Effector CD8-positive, alpha-beta T cell (primary cell): ENCODE data around the gene APH1A.
"Not testable (repeated sequence)": the region's sequence is repeated elsewhere in the genome, so short reads cannot be mapped to it uniquely, and the experiment has no call there.

Experiments
- DNase-seq: peaks from one replicate; lab custom pipeline; 2025; lab: John Stamatoyannopoulos, UW

The APH1A gene

GRCh38 chr1:150233359-150234308, 35.2 kb downstream of the APH1A start:
- DNase-seq = peak; percentile 12

DNA sequence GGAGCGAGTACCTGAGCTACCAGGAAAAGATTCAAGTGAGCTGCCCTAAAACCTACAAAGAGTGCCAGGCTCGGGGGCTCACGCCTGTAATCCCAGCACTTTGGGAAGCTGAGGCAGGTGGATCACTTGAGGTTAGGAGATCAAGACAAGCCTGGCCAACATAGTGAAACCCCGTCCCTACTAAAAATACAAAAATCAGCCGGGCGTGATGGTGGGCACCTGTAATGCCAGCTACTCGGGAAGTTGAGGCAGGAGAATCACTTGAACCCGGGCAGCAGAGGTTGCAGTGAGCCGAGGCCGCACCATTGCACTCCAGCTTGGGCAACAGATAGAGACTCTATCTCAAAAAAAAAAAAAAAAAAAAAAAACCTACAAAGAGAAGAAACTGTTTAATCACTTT, 35.9 kb downstream of the APH1A start:
- DNase-seq = not testable (repeated sequence)

DNA sequence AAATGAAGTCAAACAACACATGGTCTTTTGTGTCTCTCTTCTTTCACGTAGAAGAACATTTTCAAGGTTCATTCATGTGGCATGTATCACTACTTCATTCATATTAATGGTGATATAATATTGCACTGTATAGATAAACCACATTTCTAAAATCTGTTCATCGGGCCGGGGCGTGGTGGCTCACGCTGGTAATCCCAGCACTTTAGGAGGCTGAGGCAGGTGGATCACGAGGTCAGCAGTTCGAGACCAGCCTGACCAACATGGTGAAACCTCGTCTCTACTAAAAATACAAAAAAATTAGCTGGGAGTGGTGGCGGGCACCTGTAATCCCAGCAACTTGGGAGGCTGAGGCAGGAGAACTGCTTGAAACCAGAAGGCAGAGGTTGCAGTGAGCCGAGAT, 40.6 kb downstream of the APH1A start:
- DNase-seq = not testable (repeated sequence)

DNA sequence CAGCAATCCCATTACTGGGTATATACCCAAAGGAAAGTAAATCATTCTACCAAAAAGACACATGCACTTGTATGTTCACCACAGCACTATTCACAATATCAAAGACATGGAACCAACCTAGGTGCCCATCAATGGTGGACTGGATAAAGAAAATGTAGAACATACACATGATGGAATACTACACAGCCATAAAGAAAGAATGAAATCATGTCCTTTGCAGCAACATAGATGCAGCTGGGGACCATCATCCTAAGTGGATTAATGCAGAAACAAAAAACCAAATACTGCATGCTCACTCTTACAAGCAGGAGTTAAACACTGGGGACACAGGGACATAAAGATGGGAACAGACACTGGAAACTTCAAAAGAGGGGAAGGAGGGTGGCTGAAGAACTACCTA, 41.6 kb downstream of the APH1A start:
- no peak for DNase-seq

GRCh38 chr1:150226486-150226885, 42.3 kb downstream of the APH1A start:
- no peak for DNase-seq

- DNase-seq = no peak
Measured at GRCh38 chr1:150225546-150225945, 43.3 kb downstream of the APH1A start.

- DNase-seq = no peak
Measured at GRCh38 chr1:150224983-150225382, 43.8 kb downstream of the APH1A start.

GRCh38 chr1:150221552-150221951, 47.3 kb downstream of the APH1A start:
- DNase-seq = no peak

DNA sequence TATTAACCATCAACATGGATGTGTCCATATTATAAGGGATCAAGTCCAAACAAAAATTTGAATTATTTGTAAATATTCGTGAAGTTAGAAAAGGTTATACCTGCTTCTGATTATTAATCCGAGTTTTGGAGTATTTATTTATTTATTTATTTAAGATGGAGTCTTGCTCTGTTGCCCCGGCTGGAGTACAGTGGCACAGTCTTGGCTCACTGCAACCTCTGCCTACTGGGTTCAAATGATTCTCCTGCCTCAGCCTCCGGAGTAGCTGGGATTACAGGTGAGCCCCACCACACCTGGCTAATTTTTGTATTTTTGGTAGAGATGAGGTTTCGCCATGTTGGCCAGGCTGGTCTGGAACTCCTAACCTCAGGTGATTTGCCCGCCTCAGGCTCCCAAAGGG, 53.0 kb downstream of the APH1A start:
- DNase-seq = not testable (repeated sequence)
